NCI-H1417 (cell line): ENCODE results near the gene MLF1.
"Not testable (repeated sequence)": the region's sequence is repeated elsewhere in the genome, so short reads cannot be mapped to it uniquely, and the experiment has no call there.

Source experiments
- DNase-seq, 3 experiments: peaks; one replicate each; lab custom pipeline; 2025; lab: John Stamatoyannopoulos, UW

Gene MLF1, protein sequence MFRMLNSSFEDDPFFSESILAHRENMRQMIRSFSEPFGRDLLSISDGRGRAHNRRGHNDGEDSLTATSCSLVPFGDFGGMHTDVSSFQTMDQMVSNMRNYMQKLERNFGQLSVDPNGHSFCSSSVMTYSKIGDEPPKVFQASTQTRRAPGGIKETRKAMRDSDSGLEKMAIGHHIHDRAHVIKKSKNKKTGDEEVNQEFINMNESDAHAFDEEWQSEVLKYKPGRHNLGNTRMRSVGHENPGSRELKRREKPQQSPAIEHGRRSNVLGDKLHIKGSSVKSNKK

DNA sequence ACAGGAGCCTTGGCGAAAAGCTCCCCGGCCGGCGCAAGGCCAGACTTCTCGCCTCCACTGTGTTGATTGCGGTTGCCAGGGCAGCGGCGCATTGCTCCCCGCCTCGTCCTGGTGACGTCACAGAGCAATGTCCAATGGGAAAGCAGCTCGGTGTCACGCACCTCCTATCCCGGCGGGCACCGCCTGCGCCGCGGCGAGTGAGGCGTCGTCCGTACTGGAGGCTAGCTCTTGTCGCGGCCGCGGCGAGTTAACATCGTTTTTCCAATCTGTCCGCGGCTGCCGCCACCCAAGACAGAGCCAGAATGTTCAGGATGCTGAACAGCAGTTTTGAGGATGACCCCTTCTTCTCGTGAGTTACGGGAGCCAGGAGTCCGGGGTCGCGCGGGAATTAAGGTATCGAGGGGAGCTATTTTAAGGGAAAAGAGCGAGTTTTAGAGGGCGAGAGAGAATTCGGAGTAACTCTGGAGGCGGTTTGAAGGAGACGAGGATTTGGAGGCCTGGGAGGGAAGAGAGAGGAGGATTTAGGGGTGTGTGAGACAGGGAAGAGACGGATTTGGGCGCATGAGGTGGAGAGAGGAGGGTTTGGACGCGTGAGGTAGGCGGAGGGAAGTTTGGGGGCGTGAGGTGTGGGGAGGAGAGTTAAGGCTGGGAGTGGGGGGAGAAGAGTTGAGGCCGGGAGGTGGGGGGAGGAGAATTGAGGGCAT, at the start of gene MLF1:
TSS of gene MLF1 (plus strand) at position 196 of the 704 bp plus-strand sequence. CDS start at position 303, 107 bp downstream.
- DNase-seq, result peak; percentile 94 to 98 (median 98)

DNA sequence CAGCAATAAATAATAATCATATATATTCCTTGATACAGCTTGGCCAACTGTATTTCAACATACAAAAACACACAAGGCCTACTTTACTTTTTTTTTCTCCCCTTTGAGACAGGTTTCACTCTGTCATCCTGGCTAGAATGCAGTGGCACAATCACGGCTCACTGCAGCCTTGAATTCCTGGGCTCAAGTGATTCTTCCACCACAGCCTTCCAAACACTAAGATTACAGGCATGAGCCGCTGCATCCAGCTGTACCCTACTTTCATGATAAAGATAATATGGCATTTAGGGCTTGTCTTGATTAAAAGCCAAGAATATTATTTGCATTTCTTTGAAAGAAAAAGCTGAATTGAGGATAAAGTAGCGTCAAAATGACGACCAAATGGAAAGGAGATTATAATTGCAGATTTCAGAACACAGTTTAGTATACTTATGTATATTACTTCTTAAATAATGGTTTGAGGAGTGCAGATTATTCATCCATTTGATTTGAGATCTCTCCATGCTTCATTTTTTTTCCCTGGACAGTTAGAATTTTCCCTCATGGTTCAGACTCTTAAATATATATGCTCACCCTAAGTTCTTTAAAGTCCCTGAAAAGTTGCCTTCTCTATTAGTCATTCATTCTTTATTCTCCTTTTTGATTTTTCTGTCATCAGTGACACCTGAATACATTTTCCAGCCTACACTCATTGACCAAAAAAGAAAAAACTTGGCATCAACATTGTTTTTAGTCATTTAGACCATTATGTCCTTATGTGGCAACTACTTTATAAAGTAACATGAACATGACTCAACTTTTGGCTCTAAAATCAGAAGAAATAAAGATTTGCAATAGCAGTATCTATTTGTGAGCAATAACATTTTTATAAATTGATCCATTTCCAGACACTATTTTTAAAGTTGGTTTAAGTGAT, 48.5 kb upstream of the MLF1 start:
- DNase-seq, result no peak

DNA sequence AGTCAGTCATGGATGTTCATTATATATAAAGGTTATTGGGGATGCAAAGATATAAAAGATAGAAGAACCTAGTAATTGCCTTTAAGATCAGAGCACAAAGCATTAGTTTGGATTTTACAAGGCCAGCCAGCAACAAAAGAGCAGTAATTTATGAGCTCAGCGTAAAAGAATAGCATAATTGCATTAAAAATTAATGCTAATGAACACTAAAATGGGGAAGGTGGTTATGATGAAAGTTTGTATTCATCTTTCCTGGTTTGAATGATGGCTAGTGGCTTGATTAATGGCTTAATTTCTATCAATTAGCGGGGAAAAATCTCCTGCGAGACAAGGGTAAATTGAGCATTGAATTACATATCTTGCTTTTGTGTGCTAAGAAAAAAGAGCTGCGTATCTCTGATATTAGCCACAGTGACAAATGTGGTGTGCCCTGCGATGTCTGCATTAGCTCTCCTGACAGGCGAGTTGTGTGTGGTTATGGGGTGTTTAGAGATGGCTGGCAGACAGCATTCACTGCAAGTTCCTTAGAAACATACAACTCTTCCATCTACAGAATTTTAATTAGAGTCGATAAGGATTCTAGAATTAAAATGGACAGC, 42.8 kb upstream of the MLF1 start:
- DNase-seq, result peak in 2 of 3 experiments; percentile 72 to 97

DNA sequence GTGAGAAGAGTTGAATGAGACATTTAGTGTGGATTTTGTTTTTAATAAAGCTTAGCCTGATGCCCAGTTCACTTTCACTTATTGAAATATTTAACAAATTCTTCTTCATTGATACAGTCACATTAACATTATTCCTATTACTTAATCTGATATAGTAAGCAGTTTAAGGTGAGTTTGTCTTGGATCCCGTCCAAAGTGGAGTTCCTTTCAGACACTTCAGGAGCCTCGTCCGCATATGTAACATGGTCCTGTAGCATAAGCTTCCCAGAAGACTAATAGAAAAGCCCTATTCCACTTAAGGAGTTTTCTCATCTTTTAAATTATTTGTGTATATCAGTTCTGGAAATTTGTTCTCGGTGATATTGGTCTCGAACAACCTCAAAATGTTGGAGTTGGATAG, 39.7 kb upstream of the MLF1 start:
- peak; percentile 8 to 85 (median 54) for DNase-seq

DNA sequence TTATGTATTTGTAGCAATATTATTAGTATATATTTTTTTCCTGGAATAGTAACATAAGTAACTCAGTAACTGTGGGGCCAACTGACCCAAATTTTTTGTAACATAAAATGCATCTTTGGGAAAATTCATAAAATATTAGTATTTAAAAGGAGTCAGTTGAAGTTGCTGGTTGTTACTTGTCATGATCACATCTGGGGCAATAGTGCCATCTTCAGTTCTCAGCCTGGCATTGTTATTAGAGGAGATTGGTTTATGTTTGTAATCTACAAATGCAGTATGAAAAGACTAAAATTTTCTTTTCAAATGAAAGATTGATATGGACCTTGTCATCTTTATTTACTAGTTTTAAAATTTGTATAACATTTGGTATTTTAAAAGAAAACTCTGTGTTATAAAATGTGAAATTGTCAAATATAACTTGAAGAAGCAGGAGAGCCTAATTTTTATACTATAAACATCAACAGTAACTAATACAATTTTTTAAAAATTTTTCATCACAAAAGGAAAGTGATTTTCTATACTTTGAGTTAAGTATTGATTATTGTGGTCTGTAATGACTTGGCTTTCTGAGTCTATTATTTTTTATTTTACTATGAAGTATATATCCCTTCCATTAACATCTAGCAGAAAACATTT, 38.8 kb upstream of the MLF1 start:
- DNase-seq, result peak; percentile 1 to 89 (median 58)

DNA sequence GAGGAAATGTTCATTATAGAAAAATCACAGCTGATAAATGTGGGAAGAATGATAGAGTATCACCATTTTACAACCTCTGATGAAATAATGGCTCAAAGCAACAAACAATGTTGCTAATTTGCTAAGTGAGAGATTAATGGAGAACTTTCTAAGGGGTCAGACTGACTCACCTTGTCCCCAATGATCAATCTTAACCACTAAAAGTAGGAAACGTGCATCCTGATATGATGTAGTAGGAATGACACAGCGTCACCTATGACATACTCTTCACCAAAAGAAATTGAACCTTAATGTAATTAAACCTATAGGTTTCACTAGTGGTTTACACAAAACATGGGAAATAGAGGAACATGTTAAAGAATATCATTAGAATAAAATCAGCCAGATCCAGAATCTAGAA, 35.1 kb upstream of the MLF1 start:
- no peak for DNase-seq

DNA sequence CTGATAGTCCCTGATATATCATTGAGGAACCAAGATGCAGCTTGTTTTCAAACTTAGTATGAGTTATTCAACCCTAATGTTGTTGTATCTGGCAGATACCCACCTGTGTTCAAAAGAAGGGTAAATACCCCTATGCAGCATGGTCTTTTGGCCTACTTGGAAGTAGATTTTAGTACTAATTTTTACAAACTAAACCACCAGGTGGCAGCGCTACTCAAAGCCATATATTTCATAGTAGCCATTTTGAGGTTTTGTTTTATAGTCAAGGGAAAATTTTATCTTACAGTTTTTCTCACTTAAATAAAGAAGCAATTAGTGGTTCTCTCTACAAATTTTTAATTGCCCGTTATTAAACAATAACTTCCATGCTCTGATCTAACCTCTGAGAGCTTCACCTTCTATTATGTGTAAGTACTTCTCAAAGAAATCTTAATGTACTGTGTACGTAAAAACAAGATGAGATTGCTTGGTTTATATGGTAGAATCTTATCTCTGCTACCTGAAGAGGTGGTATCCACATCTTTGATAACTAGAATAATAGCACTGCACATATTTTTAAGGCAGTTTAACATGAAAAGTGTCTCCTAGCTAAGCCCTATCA, 31.5 kb upstream of the MLF1 start:
- peak; percentile 51 to 83 (median 59) for DNase-seq

DNA sequence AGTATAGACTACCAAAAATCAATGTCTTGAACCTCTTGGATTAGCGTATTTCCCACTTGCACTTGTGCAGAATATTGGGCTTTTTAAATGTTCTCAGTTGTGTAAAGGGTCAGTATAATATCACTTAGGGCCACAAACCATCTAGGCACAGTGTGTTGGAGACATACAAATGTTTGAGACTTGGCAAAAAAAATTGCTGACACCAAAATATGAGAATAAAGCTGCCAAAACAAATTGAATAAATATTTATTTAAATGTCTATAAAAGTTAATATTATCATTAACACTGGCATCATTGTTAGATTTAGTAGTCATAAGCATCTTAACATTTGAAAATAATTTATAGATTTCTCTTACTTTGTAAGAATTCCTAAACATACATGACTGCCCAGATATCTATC, 30.9 kb upstream of the MLF1 start:
- no peak for DNase-seq

DNA sequence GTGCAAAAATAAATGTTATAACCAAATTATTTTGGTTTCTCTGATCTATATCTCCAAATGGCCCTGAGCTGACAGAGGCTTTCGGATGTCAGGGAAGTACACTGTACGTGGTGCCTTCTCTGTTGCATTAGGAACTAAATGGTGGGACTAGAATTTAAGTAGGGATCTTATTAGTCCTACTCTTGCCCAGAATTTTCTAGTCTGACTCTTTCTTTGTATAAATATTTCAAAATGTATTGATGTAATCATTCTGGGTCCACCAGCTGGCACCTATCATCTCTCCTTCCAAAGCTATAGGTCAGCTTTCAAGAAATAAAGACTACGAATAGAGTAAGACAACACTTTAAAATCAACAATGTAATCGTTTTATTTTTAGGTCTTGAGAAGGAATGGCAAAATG, 22.3 kb upstream of the MLF1 start:
- no peak for DNase-seq

DNA sequence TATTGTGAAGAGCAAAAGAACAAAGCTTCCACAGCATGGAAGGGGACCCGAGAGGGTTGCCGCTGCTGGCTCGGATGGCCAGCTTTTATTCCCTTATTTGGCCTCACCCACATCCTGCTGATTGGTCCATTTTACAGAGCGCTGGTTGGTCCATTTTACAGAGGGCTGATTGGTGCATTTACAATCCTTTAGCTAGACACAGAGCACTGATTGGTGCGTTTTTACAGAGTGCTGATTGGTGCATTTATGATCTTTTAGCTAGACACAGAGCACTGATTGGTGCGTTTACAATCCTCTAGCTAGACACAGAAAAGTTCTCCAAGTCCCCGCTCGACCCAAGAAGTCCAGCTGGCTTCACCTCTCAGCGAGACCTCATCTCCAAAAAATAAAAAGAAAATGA, 21.1 kb upstream of the MLF1 start:
- not testable (repeated sequence) for DNase-seq

DNA sequence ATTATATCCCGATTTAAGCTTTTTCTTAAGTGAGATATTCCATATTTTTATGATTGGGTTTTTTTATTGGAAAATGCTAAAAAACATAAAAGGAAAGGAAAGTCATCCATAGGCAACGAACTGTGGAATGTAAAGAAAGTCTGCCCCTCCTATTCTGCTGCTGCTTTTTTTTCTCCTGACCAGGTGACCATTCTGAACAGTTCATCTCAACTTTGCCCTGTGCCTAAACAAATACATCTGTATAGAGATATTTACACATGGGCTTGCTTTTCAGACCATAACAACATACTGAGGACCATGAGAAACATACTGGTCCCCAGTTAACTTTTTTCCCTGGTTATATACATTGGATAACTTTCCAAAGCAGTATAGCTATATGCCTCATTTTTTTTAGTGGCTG, 18.9 kb upstream of the MLF1 start:
- no peak for DNase-seq

DNA sequence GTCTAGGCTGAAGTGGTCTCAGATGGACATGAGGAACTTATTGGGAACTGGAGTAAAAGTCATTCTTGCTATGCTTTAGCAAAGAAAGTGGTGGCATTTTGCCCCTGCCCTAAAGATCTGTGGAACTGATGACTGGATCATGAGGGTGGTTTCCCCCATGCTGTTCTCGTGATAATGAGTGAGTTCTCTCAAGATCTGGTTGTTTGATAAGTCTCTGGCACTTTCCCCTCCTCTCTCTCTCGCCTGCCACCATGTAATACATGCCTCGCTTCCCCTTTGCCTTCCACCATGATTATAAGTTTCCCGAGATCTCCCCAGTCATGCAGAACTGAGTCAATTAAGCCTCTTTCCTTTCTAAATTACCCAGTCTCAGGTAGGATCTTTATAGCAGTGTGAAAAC, 11.5 kb upstream of the MLF1 start:
- DNase-seq, result no peak

DNA sequence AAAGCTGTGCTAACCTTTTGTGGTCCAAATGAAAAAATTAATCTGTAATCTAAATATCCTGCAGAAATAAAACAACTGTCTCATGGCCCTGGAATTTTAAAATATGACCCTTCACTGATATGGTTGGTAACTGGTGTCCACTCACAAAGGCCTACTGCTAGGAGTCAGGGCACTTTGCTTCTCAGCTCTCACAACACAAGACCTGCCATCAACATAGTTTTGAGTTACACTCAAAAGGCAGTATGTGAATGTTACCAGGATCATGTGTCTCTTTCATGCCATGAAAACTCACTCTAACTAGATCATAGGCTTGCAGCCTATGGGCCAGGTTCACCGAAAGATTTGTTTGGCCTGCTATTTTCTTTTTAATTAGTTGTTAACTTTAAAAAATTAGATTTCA, 10.0 kb upstream of the MLF1 start:
- no peak for DNase-seq

DNA sequence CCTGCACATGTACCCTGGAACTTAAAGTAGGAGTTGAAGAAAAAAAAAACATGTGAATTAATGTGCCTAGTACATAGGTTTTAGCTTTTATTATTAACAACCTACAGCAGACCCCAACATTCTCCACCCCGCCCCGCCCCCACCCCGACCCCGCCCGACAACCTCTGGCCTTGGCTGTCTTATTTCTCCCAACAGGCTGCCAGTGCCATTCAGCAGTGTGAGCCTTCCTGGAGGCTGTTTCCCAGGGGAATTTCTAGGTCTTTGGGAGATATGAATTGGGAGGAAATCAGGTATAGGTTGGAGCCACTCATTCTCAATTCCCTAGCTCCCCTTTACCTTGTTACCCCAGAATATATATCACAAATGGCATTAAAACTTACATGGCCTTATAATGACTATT, 8.3 kb upstream of the MLF1 start:
- no peak for DNase-seq

DNA sequence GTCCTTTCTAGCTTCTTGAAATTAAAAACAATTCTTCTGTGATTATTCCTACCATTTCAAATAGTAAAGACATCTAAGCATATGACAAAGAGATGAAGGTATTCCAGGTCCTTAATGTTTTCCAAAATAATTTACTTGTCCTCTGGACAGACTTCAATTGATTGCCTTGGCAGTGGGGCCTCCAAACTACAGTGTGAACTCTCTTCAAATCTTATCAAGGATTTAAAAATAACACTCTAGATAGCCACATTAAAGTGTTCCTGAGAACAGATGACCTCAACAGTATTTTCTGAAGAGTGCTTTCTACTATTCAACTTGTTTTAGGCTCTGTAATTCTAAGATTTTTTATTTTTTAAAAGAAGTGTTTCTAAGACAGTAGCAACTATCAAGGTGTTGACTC, 7.9 kb upstream of the MLF1 start:
- no peak for DNase-seq

DNA sequence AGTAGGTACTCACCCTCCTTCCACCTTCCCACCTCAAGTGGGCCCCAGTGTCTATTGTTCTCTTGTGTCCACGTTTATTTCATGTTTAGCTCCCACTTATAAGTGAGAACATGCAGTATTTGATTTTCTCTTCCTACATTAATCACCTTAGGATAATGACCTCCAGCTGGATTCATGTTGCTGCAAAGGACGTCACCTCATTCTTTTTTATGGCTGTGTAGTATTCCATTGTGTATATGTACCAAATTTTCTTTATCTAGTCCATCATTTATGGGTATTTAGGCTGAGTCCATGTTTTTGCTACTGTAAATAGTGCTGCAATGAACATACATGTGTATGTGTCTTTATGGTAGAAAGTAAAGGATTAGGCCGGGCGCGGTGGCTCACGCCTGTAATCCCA, 5.9 kb upstream of the MLF1 start:
- no peak for DNase-seq

DNA sequence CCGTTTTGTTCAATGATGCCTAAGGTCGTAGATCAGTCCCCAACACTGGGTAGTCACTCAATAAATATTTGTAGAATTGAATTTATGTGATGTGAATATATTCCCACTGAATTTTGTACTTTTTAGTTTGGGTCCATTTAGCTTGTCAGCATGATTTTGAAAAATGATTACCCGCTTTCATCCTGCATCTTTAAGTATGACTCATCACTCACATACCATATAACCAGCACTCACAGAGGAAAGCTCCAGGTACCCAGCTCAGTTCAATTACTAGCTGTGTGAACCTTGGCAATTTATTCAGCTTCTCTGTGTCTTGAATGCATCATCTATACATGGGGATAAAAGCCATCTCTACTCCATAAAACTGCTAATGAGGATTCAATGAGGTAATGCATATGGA, 2.2 kb upstream of the MLF1 start:
- DNase-seq, result no peak

DNA sequence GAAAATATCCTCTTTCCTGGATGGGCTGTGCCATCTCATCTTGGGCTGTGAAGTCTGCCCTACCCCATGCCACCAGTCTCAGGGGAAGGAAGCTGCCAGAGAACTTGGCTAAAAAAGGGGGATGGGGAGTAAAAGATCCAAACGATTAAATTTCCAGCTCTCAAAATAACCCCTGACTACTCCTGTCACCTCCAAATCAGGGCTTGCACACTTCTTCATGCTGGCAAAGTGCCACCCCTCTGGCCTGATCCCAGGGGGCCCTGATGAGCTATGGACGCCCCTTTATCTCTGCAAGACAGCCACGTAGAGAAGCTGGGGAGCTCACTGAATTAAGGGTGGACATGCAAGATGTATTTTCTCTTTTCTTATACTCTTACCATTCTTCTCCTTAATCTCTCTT, 1.2 kb upstream of the MLF1 start:
- DNase-seq, result no peak

DNA sequence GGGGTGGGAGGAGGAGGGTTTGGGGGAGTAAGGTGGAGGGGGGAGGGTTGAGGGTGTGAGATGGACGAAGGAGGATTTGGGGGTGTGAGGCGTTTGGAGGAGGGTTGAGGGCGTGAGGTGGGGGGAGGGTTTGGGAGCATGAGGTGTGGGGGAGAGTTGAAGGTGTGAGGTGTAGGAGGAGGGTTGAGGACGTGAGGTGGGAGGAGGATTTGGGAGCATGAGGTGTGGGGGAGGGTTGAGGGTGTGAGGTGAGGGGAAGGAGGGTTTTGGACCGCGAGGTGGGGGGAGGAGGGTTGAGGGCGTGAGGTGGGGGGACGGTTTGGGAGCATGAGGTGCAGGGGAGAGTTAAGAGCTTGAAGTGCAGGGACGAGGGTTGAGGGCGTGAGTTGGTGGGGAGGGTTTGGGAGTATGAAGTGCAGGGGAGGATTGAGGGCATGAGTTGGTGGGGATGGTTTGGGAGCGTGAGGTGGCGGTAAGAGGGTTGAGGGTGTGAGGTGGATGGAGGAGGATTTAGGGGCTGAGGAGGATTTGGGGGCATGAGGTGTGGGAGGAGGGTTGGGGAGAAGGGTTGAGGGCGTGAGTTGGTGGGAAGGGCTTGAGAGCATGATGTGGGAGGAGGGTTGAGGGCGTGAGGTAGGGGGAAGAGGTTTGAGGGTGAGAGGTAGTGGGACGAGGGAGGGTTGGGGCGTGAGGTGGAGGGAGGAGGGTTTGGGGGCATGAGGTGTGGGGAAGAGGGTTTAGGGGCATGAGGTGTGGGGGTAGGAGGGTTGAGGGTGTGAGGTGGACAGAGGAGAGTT, 1.2 kb downstream of the MLF1 start:
- no peak for DNase-seq

DNA sequence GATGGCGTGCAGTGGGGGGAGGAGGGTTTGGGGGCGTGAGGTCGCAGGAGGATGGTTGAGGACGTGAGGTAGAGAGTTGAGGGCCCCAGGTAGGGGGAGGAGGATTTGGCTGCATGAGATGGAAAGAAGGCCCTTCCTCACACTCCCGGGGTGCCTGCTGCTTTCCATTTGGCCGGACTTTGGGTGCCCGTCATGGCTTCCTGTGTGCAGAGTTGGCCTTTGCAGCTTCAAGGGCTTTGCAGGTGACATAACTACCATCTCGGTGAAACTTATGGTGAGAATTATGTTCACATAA, 1.7 kb downstream of the MLF1 start:
- no peak for DNase-seq

DNA sequence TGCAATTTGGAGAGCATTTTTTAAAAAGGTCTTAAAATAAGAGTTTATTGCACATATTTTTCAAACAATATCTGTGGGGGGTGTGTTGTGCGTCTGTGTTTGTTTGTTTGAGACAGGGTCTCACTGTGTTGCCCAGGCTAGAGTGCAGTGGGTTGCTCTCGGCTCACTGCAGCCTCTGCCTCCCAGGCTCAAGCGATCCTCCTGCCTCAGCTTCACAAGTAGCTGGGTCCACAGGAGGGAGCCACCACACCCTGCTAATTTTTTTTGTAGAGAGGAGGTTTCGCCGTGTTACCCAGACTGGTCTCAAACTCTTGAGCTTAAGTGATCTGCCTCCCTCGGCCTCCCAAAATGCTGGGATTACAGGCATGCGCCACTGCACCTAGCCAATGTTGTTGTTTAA, 2.7 kb downstream of the MLF1 start:
- DNase-seq, result no peak
